HL-60 (cell line): ENCODE measurements around the gene CDC42BPA.
"Not testable (repeated sequence)": the region's sequence is repeated elsewhere in the genome, so short reads cannot be mapped to it uniquely, and the experiment has no call there.

Experiments used
- DNase-seq, 2 experiments: peaks; one replicate each; pipeline ENCODE4 v3.0.0-alpha.2; 2010 to 2020; ENCODE audit warnings: low read depth in 1 of 2, low spot score in 1 of 2
- H3K27ac ChIP-seq: fragments of 250-450 bp; sonication (Bioruptor Pico); replicated peaks from 2 replicates; pipeline ENCODE4 v1.5.1; 2020; ENCODE audit warnings: mild to moderate bottlenecking, moderate library complexity
- H3K27me3 ChIP-seq: fragments of 250-450 bp; sonication (Bioruptor Pico); 2 replicates; pipeline ENCODE4 v1.5.1; 2021; ENCODE audit warnings: mild to moderate bottlenecking, moderate library complexity; ENCODE audit not compliant: insufficient read depth, poor library complexity, severe bottlenecking
- H3K4me3 ChIP-seq: replicated peaks from 2 replicates; pipeline ENCODE4 v1.5.1; 2011; ENCODE audit warnings: mild to moderate bottlenecking, control low read depth, low read length; ENCODE audit not compliant: insufficient read depth
- CTCF ChIP-seq: IDR thresholded peaks from one replicate; pipeline ENCODE4 v1.5.1; 2011; ENCODE audit warnings: low read length, control low read depth, inconsistent platforms; ENCODE audit not compliant: insufficient read depth
- GABPA ChIP-seq: IDR thresholded peaks from 2 replicates; pipeline ENCODE4 v1.6.1; 2012; ENCODE audit warnings: low read depth
- POLR2AphosphoS5 ChIP-seq: IDR thresholded peaks from 2 replicates; pipeline ENCODE4 v1.6.1; 2012; ENCODE audit warnings: low read depth
- SPI1 ChIP-seq: IDR thresholded peaks from 2 replicates; pipeline ENCODE4 v1.6.1; 2012; ENCODE audit warnings: low read depth, mild to moderate bottlenecking, borderline replicate concordance
- TF ChIP-seq, protein P1 (sequence below): IDR thresholded peaks from 2 replicates; pipeline ENCODE4 v1.6.1; 2012; ENCODE audit warnings: low read depth; ENCODE audit not compliant: insufficient replicate concordance

CDC42BPA gene

DNA sequence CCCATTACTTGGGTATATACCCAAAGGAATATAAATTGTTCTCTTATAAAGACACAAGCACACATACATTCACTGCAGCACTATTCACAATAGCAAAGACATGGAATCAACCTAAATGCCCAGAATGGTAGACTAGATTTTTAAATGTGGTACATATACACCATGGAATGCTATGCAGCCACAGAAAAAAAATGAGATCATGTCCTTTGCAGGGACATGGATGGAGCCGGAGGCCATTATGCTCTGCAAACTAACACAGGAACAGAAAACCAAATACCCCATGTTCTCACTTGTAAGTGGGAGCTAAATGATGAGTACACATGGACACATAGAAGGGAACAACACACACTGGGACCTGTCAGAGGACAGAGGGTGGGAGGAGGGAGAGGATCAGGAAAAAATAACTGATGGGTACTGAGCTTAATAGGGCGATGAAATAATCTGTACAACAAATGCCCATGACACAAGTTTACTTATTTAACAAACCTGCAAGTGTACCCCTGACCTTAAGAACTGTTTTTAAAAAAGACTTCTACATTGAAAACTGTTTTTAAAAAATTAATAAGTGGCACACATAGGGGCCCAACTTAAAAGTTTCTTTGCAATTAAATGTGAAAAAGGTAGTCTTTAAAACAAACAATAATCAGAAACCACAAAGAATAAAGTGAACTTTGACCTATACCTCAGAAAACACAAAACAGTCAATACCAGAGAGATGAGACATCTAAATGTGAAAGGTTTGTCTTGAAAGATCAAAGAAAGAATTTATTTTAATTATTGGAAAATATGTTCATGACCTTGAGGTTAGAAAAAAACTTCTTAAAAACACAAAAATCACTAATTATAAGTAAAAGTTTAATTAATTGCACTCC, 75.2 kb downstream of the CDC42BPA start:
- TF ChIP-seq CTCF, result no peak
- TF ChIP-seq, protein P1, sequence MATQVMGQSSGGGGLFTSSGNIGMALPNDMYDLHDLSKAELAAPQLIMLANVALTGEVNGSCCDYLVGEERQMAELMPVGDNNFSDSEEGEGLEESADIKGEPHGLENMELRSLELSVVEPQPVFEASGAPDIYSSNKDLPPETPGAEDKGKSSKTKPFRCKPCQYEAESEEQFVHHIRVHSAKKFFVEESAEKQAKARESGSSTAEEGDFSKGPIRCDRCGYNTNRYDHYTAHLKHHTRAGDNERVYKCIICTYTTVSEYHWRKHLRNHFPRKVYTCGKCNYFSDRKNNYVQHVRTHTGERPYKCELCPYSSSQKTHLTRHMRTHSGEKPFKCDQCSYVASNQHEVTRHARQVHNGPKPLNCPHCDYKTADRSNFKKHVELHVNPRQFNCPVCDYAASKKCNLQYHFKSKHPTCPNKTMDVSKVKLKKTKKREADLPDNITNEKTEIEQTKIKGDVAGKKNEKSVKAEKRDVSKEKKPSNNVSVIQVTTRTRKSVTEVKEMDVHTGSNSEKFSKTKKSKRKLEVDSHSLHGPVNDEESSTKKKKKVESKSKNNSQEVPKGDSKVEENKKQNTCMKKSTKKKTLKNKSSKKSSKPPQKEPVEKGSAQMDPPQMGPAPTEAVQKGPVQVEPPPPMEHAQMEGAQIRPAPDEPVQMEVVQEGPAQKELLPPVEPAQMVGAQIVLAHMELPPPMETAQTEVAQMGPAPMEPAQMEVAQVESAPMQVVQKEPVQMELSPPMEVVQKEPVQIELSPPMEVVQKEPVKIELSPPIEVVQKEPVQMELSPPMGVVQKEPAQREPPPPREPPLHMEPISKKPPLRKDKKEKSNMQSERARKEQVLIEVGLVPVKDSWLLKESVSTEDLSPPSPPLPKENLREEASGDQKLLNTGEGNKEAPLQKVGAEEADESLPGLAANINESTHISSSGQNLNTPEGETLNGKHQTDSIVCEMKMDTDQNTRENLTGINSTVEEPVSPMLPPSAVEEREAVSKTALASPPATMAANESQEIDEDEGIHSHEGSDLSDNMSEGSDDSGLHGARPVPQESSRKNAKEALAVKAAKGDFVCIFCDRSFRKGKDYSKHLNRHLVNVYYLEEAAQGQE, result no peak
- TF ChIP-seq SPI1, result no peak
- TF ChIP-seq POLR2AphosphoS5, result no peak
- no peak for TF ChIP-seq GABPA
- Histone ChIP-seq H3K27me3 (no peaks in the 10 kb centered on the region), H3K27ac (no peak overlapping the region), H3K4me3 (no peak overlapping the region)
- no peak for DNase-seq

DNA sequence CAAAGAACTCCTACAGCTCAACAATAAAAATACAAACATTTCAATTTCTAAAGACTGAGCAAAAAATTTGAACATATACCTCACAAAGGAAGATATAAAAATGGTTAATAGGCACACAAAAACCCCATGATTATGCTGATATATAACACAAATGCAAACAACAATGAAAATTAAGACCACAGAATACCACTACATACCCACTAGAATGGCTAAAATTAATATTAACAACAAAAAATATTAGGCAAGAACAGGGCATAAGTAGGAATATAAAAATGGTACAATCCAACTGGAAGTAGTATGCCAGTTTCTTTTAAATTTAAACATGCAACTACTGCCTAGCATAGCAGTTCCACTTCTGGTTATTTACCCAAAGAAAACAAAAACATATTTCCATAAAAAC, 77.3 kb downstream of the CDC42BPA start:
- no peak for DNase-seq
- TF ChIP-seq, protein P1, result no peak
- no peak for TF ChIP-seq CTCF
- no peak for TF ChIP-seq SPI1
- TF ChIP-seq GABPA, result no peak
- TF ChIP-seq POLR2AphosphoS5, result no peak
- H3K27ac ChIP-seq, result no peak overlapping the region
- no peaks in the 10 kb centered on the region for H3K27me3 ChIP-seq
- H3K4me3 ChIP-seq, result no peak overlapping the region

GRCh38 chr1:227234998-227235405, 83.3 kb downstream of the CDC42BPA start:
- Histone ChIP-seq H3K27ac (no peak overlapping the region), H3K27me3 (no peaks in the 10 kb centered on the region), H3K4me3 (no peak overlapping the region)
- TF ChIP-seq POLR2AphosphoS5 (no peak), SPI1 (no peak), CTCF (no peak), GABPA (no peak)
- TF ChIP-seq, protein P1, result no peak
- DNase-seq, result peak in 1 of 2 experiments; percentile 36

- not testable (repeated sequence) for DNase-seq, H3K27ac ChIP-seq, H3K4me3 ChIP-seq, H3K27me3 ChIP-seq
Observed at GRCh38 chr1:227231128-227231527, 87.2 kb downstream of the CDC42BPA start.
